Right ventricle myocardium superior (tissue), 1 donor: ENCODE measurements around the gene GNAS. TPM values are rescaled to one million over a fixed set of nuclear protein-coding genes. Genes with fewer than 3 reads are reported as not detected.

Source experiments
- ATAC-seq: fragments of 200-7000 bp; cut with Tn5 transposase; one replicate; pipeline ENCODE4 v1.9.1; 2020; ENCODE audit warnings: mild to moderate bottlenecking; ENCODE audit not compliant: poor library complexity
- DNase-seq: peaks from one replicate; pipeline ENCODE4 v3.0.0-alpha.2; 2020
- intact Hi-C: fragments of 100-400 bp; cut with DNase I; formaldehyde crosslinking; loops from one replicate; pipeline ENCODE4 v1.11.2; 2022
- total RNA-seq: library from RNA; stranded (reverse); fragmentation: NEBNext Ultra II Directional; extraction: Animal tissue kit (Norgen Biotek cat#: 25700); gene quantifications from one replicate; pipeline ENCODE4 v1.2.1, GENCODE V29; 2021
- donor health status: DM: no; HTN: yes; CAD: no; lungs with severe emphysema.

The GNAS gene
- total RNA-seq, 1 donor from 2014 or later: 1,453 TPM

- intact Hi-C loops: no loop called here
- ATAC-seq (no peak), DNase-seq (no peak)
Observed at GRCh38 chr20:58847463-58847862, 5.1 kb upstream of the GNAS start.

GRCh38 chr20:58850693-58851174 lies 1.8 kb upstream of the GNAS start, which contains the start of gene GNAS-AS1:
TSS of gene GNAS-AS1 (minus strand) at chr20:58850902.
- intact Hi-C loops: no loop called here
- DNase-seq (peak; percentile 89), ATAC-seq (peak; percentile 88)

GRCh38 chr20:58851221-58851968 lies 1.1 kb upstream of the GNAS start:
- DNase-seq: no peak
- ATAC-seq: peak; percentile 44
- intact Hi-C loops: no loop called here

- intact Hi-C loops: no loop called here
Observed at GRCh38 chr20:58851969-58852458, 502 bp upstream of the GNAS start.

GRCh38 chr20:58853466-58853865 lies 950 bp downstream of the GNAS start:
- intact Hi-C loops: no loop called here
- DNase-seq (no peak), ATAC-seq (no peak)

More at GRCh38 chr20:58851969-58852458, 502 bp upstream of the GNAS start:
- ATAC-seq: no peak
- no peak for DNase-seq

- DNase-seq: no peak
- no peak for ATAC-seq
- intact Hi-C loops: no loop called here
Observed at GRCh38 chr20:58853976-58854637, 1.6 kb downstream of the GNAS start.

- intact Hi-C loops: no loop called here
- ATAC-seq (no peak), DNase-seq (no peak)
Observed at GRCh38 chr20:58854638-58855471, 2.3 kb downstream of the GNAS start.

GRCh38 chr20:58855506-58856389 lies 3.2 kb downstream of the GNAS start:
- no peak for DNase-seq
- no peak for ATAC-seq
- intact Hi-C loops: no loop called here

- no peak for ATAC-seq
- intact Hi-C loops: no loop called here
Observed at GRCh38 chr20:58863044-58863790, 10.7 kb downstream of the GNAS start.

GRCh38 chr20:58864346-58864745 lies 11.8 kb downstream of the GNAS start:
- DNase-seq (no peak), ATAC-seq (no peak)
- intact Hi-C loops: no loop called here

More at GRCh38 chr20:58863044-58863790, 10.7 kb downstream of the GNAS start:
- no peak for DNase-seq

- intact Hi-C loops: no loop called here
- ATAC-seq (no peak), DNase-seq (no peak)
Observed at GRCh38 chr20:58865843-58866242, 13.3 kb downstream of the GNAS start.

GRCh38 chr20:58867211-58867610 lies 14.7 kb downstream of the GNAS start:
- peak; percentile 70 for ATAC-seq
- DNase-seq: no peak
- intact Hi-C loops: no loop called here

- ATAC-seq (no peak), DNase-seq (no peak)
- intact Hi-C loops: no loop called here
Observed at GRCh38 chr20:58868795-58869194, 16.3 kb downstream of the GNAS start.

GRCh38 chr20:58869662-58870227 lies 17.2 kb downstream of the GNAS start:
- intact Hi-C loops: loop anchor here (5.0 kb wide), 2 partner anchors 353 to 533 kb away; no protein-coding TSS in a partner anchor
- ATAC-seq (no peak), DNase-seq (no peak)

GRCh38 chr20:58870293-58871014 lies 17.9 kb downstream of the GNAS start:
- ATAC-seq (peak; percentile 88), DNase-seq (peak; percentile 71)
- intact Hi-C loops: loop anchor here (5.0 kb wide), 2 partner anchors 352 to 532 kb away; no protein-coding TSS in a partner anchor

- intact Hi-C loops: loop anchor here (5.0 kb wide), 2 partner anchors 351 to 531 kb away; no protein-coding TSS in a partner anchor
- DNase-seq (no peak), ATAC-seq (no peak)
Observed at GRCh38 chr20:58871533-58872102, 19.1 kb downstream of the GNAS start.
